GM23248 (cell line): ENCODE data around the gene HLX.

Experiments used
- EZH2 ChIP-seq: fragments of 200-600 bp; sonication (generic); IDR thresholded peaks from 2 replicates; pipeline ENCODE4 v1.6.1; 2018; ENCODE audit warnings: antibody characterized with exemption, mild to moderate bottlenecking; ENCODE audit not compliant: insufficient read depth, poor library complexity, severe bottlenecking
- EZH2phosphoT487 ChIP-seq: fragments of 200-600 bp; sonication (generic); IDR thresholded peaks from 2 replicates; pipeline ENCODE4 v1.6.1; 2018; ENCODE audit warnings: antibody characterized with exemption, moderate library complexity, mild to moderate bottlenecking, low read depth; ENCODE audit not compliant: insufficient read depth

- no peak for TF ChIP-seq EZH2phosphoT487
- no peak for TF ChIP-seq EZH2
These were observed 49.1 kb downstream of the HLX start for GRCh38 chr1:220928320-220928719.
